Muscle of arm (tissue), 12 donors: Measurements from ENCODE around the gene CAV3. TPM values are rescaled to one million over a fixed set of nuclear protein-coding genes. Genes with fewer than 3 reads are reported as not detected.
A peak's percentile ranks its signal among the peaks of the same experiment; 100 is the strongest.

ENCODE experiments used
- DNase-seq: peaks from one replicate; pipeline ENCODE4 v3.0.0-alpha.2; 2013
- polyA plus RNA-seq, 12 donors: library from polyadenylated mRNA; unstranded; fragments of 120-200 nt; gene quantifications; one replicate each; pipeline ENCODE4 v1.2.1, GENCODE V29; 2013; ENCODE audit not compliant: insufficient read length in 12 of 12

CAV3 gene
- polyA plus RNA-seq, 12 donors, result 88.1 to 325 (median 250) TPM; not detected in 1

- no peak for DNase-seq
These were observed 25.6 kb downstream of the CAV3 start for GRCh38 chr3:8759038-8759707.

- no peak for DNase-seq
These were observed 26.5 kb downstream of the CAV3 start for GRCh38 chr3:8760091-8760490.

- DNase-seq, result no peak
These were observed 26.9 kb downstream of the CAV3 start for GRCh38 chr3:8760506-8760905.

- no peak for DNase-seq
These were observed 28.3 kb downstream of the CAV3 start for GRCh38 chr3:8761866-8762265.

- DNase-seq, result no peak
These were observed 29.2 kb downstream of the CAV3 start for GRCh38 chr3:8762607-8763377.

- DNase-seq, result no peak
These were observed 30.9 kb downstream of the CAV3 start for GRCh38 chr3:8764528-8764927.

- DNase-seq, result no peak
These were observed 31.9 kb downstream of the CAV3 start for GRCh38 chr3:8765528-8765927.

GRCh38 chr3:8766148-8766547 is 32.5 kb downstream of the CAV3 start:
- no peak for DNase-seq

GRCh38 chr3:8767256-8767666 is 33.7 kb downstream of the CAV3 start:
- DNase-seq, result no peak

GRCh38 chr3:8767667-8768363 is 34.2 kb downstream of the CAV3 start:
- DNase-seq, result no peak

- DNase-seq, result no peak
These were observed 34.9 kb downstream of the CAV3 start for GRCh38 chr3:8768364-8769087.

GRCh38 chr3:8769088-8769822 is 35.7 kb downstream of the CAV3 start, which contains the start of gene OXTR:
OXTR (minus strand) TSS chr3:8769613; CDS start chr3:8768187, 1,426 bp downstream.
- peak; percentile 75 for DNase-seq

- DNase-seq, result no peak
These were observed 40.4 kb downstream of the CAV3 start for GRCh38 chr3:8773941-8774542.

- no peak for DNase-seq
These were observed 41.6 kb downstream of the CAV3 start for GRCh38 chr3:8775181-8775580.

GRCh38 chr3:8775602-8776001 is 42.0 kb downstream of the CAV3 start:
- DNase-seq, result no peak

GRCh38 chr3:8776406-8776805 is 42.8 kb downstream of the CAV3 start:
- DNase-seq, result no peak

- DNase-seq, result no peak
These were observed 43.8 kb downstream of the CAV3 start for GRCh38 chr3:8777201-8777977.

- DNase-seq, result no peak
These were observed 44.3 kb downstream of the CAV3 start for GRCh38 chr3:8777978-8778267.

GRCh38 chr3:8778475-8778874 is 44.9 kb downstream of the CAV3 start:
- no peak for DNase-seq

- DNase-seq, result no peak
These were observed 46.7 kb downstream of the CAV3 start for GRCh38 chr3:8780279-8780678.
